Spleen (tissue), 11 donors: ENCODE measurements around the gene IL17REL. TPM values are rescaled to one million over a fixed set of nuclear protein-coding genes. Genes with fewer than 3 reads are reported as not detected.

Experiments used
- DNase-seq: peaks from one replicate; pipeline ENCODE4 v3.0.0-alpha.2; 2020
- H3K27ac ChIP-seq, 8 donors: fragments of 200-600 bp; sonication (generic) in 7 of 8; 1 replicate in 4 of 8; 2 replicates in 4 of 8; pipeline versions ENCODE4 v1.5.0 to v1.8.0; 2016 to 2021; ENCODE audit warnings: inconsistent platforms in 4 of 8, mild to moderate bottlenecking in 4 of 8, moderate library complexity in 1 of 8
- H3K27me3 ChIP-seq, 7 donors: fragments of 200-600 bp; sonication (generic) in 6 of 7; replicated peaks in 1 of 7; 1 replicate in 4 of 7; 2 replicates in 3 of 7; pipeline versions ENCODE4 v1.5.0 to v1.8.0; 2016 to 2021; ENCODE audit warnings: inconsistent platforms in 3 of 7, mild to moderate bottlenecking in 1 of 7
- H3K36me3 ChIP-seq, 6 donors: fragments of 200-600 bp; sonication (generic) in 5 of 6; 1 replicate in 4 of 6; 2 replicates in 2 of 6; pipeline versions ENCODE4 v1.5.0 to v1.8.0; 2016 to 2021; ENCODE audit warnings: inconsistent platforms in 2 of 6
- H3K4me1 ChIP-seq, 6 donors: fragments of 200-600 bp; sonication (generic) in 5 of 6; 1 replicate in 3 of 6; 2 replicates in 3 of 6; pipeline versions ENCODE4 v1.5.0 to v1.8.0; 2016 to 2021; ENCODE audit warnings: inconsistent platforms in 3 of 6
- H3K4me3 ChIP-seq, 8 donors: fragments of 200-600 bp; sonication (generic) in 7 of 8; 1 replicate in 4 of 8; 2 replicates in 4 of 8; pipeline versions ENCODE4 v1.5.0 to v1.8.0; 2016 to 2021; ENCODE audit warnings: inconsistent platforms in 4 of 8, mild to moderate bottlenecking in 4 of 8, moderate library complexity in 2 of 8
- H3K9me3 ChIP-seq, 8 donors: fragments of 200-600 bp; sonication (generic) in 7 of 8; 1 replicate in 4 of 8; 2 replicates in 4 of 8; pipeline versions ENCODE4 v1.5.0 to v1.8.0; 2016 to 2021; ENCODE audit warnings: inconsistent platforms in 4 of 8
- POLR2A ChIP-seq, 3 donors: fragments of 450-650 bp; IDR thresholded peaks; one replicate each; pipeline ENCODE4 v1.5.1; 2017; ENCODE audit warnings: antibody characterized with exemption in 3 of 3, mild to moderate bottlenecking in 1 of 3
- POLR2AphosphoS5 ChIP-seq, 3 donors: sonication (generic); formaldehyde crosslinking; IDR thresholded peaks; one replicate each; pipeline ENCODE4 v1.5.1; 2017; ENCODE audit warnings: antibody characterized with exemption in 3 of 3
- WGBS, 5 donors: extraction: QIAGEN DNeasy Blood & Tissue Kit in 3 of 5; methylation state at CpG; one replicate each; pipeline versions ENCODE4 v1.1.5 to v1.1.7; 2013 to 2018; 5-methylcytosine and 5-hydroxymethylcytosine counted together
- intact Hi-C: fragments of 100-400 bp; cut with DNase I; formaldehyde crosslinking; loops from one replicate; pipeline ENCODE4 v1.15.0; 2023; ENCODE audit warnings: low total_unique reads
- polyA plus RNA-seq, 3 donors: library from polyadenylated mRNA; stranded (reverse); fragments of 200-250 nt; gene quantifications; one replicate each; pipeline ENCODE4 v1.2.1, GENCODE V29; 2013
- total RNA-seq, 7 donors: library from RNA; depleted of rRNA in 3 of 7; stranded (reverse); fragments of >200 nt in 3 of 7; fragmentation: NEBNext Ultra II Directional in 4 of 7; extraction: Animal tissue kit (Norgen Biotek cat#: 25700) in 4 of 7; gene quantifications; one replicate each; pipeline versions ENCODE4 v1.1.0 to v1.2.1, GENCODE V29; 2016 to 2021
- TF ChIP-seq, protein P1 (sequence below), 11 experiments: fragments of 200-600 bp in 7 of 11; fragments of 450-650 bp in 4 of 11; sonication (generic) in 4 of 11; IDR thresholded peaks in 8 of 11; conservative IDR thresholded peaks in 3 of 11; 1 replicate in 7 of 11; 2 replicates in 4 of 11; pipeline versions ENCODE4 v1.4.0 to v1.8.0; 2016 to 2021; ENCODE audit warnings: antibody characterized with exemption in 11 of 11, inconsistent platforms in 4 of 11, mild to moderate bottlenecking in 1 of 11
- donor health status: healthy with polysubstance abuse.
- donor health status: DM: no; HTN: no; CAD: no; lungs with moderate emphysema.
- donor health status: DM: no; HTN: no; CAD: no.
- donor health status: Bipolar disorder and iron deficiency.
- donor health status: healthy.
- donor health status: DM: no; HTN: no; CAD: no.
- donor health status: DM: yes; HTN: yes; CAD: no.

Gene IL17REL
- total and polyA plus RNA-seq, 10 donors, result 0.21 to 1.9 (median 0.83) TPM

DNA sequence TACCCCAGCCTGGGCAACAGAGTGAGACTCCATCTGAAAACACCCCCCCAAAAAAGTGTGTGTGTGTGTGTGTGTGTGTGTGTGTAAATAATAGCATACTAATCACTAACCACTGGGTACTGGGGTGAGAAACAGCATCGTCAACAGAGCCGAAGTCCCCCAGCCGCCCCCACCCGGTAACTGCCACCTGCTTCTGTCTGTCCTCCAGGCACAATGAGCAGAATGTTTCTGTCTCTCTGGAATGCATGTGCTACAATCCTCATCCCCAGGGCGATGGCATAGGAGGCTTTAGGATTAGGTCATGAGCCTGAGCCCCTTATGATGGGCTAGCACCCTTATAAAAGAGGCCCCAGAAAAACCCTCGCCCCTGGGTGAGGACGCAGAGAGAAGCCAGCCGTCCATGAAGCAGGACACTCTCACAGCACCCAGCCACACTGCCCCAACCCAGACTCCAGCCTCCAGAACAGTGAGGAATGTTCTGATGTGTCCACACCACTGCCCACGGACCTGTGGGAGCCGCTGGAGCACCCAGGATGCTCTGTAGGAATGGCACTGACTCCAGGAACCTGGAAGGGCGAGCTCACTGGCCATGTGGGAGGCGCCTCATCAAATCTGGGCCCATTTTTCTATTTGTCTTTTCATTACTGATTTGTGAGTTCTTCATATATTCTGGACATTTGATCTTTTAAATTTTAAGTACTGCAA is 35.6 kb upstream of the IL17REL start:
- DNase-seq, result no peak
- Histone ChIP-seq H3K4me3 (no peak overlapping the region), H3K27ac (no peak overlapping the region), H3K4me1 (peaks cover 0 to 11% (median 0%) of the 10 kb centered on the region in 6 donors), H3K27me3 (peaks cover 0 to 62% (median 22%) of the 10 kb centered on the region in 7 donors), H3K36me3 (no peaks in the 10 kb centered on the region), H3K9me3 (peaks cover 0 to 15% (median 7%) of the 10 kb centered on the region in 8 donors)
- WGBS, 5 donors, result 80 to 88% (median 83%) methylated on average over 10 to 12 of the region's 12 CpGs
- intact Hi-C loops, result no loop called here
- TF ChIP-seq, protein P1, sequence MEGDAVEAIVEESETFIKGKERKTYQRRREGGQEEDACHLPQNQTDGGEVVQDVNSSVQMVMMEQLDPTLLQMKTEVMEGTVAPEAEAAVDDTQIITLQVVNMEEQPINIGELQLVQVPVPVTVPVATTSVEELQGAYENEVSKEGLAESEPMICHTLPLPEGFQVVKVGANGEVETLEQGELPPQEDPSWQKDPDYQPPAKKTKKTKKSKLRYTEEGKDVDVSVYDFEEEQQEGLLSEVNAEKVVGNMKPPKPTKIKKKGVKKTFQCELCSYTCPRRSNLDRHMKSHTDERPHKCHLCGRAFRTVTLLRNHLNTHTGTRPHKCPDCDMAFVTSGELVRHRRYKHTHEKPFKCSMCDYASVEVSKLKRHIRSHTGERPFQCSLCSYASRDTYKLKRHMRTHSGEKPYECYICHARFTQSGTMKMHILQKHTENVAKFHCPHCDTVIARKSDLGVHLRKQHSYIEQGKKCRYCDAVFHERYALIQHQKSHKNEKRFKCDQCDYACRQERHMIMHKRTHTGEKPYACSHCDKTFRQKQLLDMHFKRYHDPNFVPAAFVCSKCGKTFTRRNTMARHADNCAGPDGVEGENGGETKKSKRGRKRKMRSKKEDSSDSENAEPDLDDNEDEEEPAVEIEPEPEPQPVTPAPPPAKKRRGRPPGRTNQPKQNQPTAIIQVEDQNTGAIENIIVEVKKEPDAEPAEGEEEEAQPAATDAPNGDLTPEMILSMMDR (IDR thresholded peaks at IDR 0.05 in 8 of 11, conservative IDR thresholded peaks at IDR 0.05 in 3 of 11), result no peak
- TF ChIP-seq POLR2AphosphoS5 (IDR thresholded peaks at IDR 0.05) (no peak), POLR2A (IDR thresholded peaks at IDR 0.05) (no peak)

DNA sequence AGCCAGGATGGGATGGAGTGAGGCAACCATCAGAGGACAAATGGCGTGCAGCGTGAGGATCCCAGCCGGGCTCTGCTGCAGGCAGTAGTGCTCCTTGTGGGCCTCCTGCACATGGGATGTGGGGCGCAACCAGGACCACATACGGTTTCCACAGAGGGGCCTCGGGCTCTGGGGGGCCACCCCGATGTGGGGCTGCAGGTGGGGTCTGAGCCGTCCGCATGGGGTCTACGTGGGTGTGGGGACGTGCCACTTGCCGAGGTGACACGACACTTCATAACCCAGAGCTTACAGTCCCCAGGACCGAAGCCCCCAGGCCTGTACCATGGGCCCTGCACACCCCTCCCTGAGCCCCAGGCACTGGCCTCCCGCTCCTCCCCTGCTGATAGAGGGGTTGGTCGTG is 34.8 kb upstream of the IL17REL start:
- Histone ChIP-seq H3K27me3 (peaks cover 0 to 68% (median 22%) of the 10 kb centered on the region in 7 donors), H3K9me3 (peaks cover 0 to 7% (median 0%) of the 10 kb centered on the region in 8 donors), H3K4me3 (no peak overlapping the region), H3K36me3 (no peaks in the 10 kb centered on the region), H3K4me1 (peaks cover 0 to 11% (median 0%) of the 10 kb centered on the region in 6 donors), H3K27ac (no peak overlapping the region)
- 87 to 93% (median 91%) methylated on average over 12 to 16 of the region's 16 CpGs for WGBS, 5 donors
- no peak for DNase-seq
- intact Hi-C loops, result no loop called here
- TF ChIP-seq POLR2AphosphoS5 (IDR thresholded peaks at IDR 0.05), result no peak
- TF ChIP-seq, protein P1 (IDR thresholded peaks at IDR 0.05 in 8 of 11, conservative IDR thresholded peaks at IDR 0.05 in 3 of 11), result no peak
- no peak for TF ChIP-seq POLR2A (IDR thresholded peaks at IDR 0.05)

DNA sequence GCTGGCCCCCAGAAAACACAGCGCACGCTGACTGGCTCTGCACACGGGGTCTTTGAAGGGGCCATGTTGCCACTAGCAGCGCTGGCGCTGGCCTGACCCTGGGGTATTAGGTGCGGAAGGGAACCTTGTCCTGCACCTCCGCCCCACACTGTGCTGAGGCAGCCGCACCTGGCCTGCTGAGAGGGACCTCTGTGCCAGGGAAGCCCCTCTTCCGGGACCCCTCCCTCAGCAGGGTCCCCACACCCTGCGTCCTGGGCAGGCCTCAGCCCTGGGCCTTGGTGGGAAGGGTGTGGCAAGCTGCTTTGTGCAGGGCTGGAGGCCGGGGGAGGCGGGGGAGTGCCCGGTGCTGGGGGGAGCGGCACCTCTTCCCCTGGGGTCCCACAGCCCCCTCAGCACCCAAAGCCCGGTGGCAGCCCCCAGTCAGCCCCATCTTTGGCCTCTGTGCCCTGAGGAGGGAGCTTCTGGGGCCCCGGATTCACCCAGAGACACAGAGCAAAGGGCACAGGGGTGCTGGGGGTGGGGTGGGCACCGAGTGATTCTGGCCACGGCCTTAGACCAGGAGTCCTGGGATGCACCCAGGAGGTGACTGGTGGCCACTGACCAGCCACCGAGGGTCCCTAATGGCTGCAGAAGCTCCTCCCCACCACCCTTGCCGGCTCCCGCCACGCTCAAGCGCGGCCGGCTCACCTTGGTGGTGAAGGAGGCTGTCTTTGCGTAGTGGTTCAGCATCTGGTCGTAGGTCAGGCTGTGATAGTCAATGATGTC is 34.1 kb upstream of the IL17REL start:
- H3K4me3 ChIP-seq, result no peak overlapping the region
- H3K36me3 ChIP-seq, result no peaks in the 10 kb centered on the region
- H3K27me3 ChIP-seq, result peaks cover 0 to 72% (median 22%) of the 10 kb centered on the region in 7 donors
- H3K4me1 ChIP-seq, result peaks cover 0 to 11% (median 0%) of the 10 kb centered on the region in 6 donors
- DNase-seq, result no peak
- H3K9me3 ChIP-seq, result no peaks in the 10 kb centered on the region
- H3K27ac ChIP-seq, result no peak overlapping the region
- intact Hi-C loops, result no loop called here
- 85 to 93% (median 86%) methylated on average over 16 to 27 of the region's 27 CpGs for WGBS, 5 donors
- TF ChIP-seq POLR2A (IDR thresholded peaks at IDR 0.05), result no peak
- TF ChIP-seq, protein P1 (IDR thresholded peaks at IDR 0.05 in 8 of 11, conservative IDR thresholded peaks at IDR 0.05 in 3 of 11), result no peak
- TF ChIP-seq POLR2AphosphoS5 (IDR thresholded peaks at IDR 0.05), result no peak

DNA sequence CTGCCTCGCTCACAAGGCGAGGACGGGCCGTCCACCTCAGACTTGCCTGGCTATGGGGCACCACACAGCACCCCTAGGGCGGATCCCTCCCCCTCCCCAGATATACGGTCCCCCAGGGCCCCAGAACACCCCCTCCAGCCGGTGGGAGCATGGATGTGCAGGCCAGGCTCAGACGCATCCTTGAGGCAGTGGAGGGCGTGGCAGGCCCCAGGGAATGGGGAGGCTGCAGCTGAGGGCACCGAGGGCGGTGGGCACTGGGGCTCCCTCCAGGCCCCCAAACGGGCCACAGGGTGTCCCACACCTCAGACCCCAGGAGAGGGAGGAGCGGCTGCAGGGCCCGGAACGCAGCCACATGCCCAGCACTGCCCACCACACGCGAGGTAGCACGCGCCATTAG is 33.5 kb upstream of the IL17REL start:
- peaks cover 0 to 72% (median 22%) of the 10 kb centered on the region in 7 donors for H3K27me3 ChIP-seq
- 80 to 89% (median 85%) methylated on average over 12 to 19 of the region's 19 CpGs for WGBS, 5 donors
- intact Hi-C loops, result no loop called here
- H3K4me1 ChIP-seq, result peaks cover 0 to 11% (median 0%) of the 10 kb centered on the region in 6 donors
- H3K36me3 ChIP-seq, result no peaks in the 10 kb centered on the region
- no peak overlapping the region for H3K4me3 ChIP-seq
- TF ChIP-seq POLR2AphosphoS5 (IDR thresholded peaks at IDR 0.05), result no peak
- TF ChIP-seq POLR2A (IDR thresholded peaks at IDR 0.05), result no peak
- TF ChIP-seq, protein P1 (IDR thresholded peaks at IDR 0.05 in 8 of 11, conservative IDR thresholded peaks at IDR 0.05 in 3 of 11), result no peak
- H3K27ac ChIP-seq, result no peak overlapping the region
- DNase-seq, result no peak
- H3K9me3 ChIP-seq, result no peaks in the 10 kb centered on the region
